SK-N-SH (cell line): Measurements from ENCODE around the gene HYAL2. TPM values are rescaled to one million over a fixed set of nuclear protein-coding genes. Genes with fewer than 3 reads are reported as not detected.

Experiments
- CTCF ChIA-PET: fragments of 300-600, 350-600 bp; formaldehyde crosslinking; extraction: SDS; loops from one replicate; lab custom pipeline; 2021; lab: Yijun Ruan, JAX
- POLR2A ChIA-PET: fragments of 350-600 bp; sonication (Branson Sonifier 250); formaldehyde crosslinking; extraction: SDS; loops from one replicate; lab custom pipeline; 2020; ENCODE audit warnings: antibody characterized with exemption, inconsistent platforms; lab: Yijun Ruan, JAX
- DNase-seq: peaks from one replicate; pipeline ENCODE4 v3.0.0; 2012
- H2AFZ ChIP-seq: fragments of 200-600 bp; sonication (generic); 2 replicates; pipeline ENCODE4 v1.8.1; 2016; ENCODE audit warnings: antibody characterized with exemption, mild to moderate bottlenecking, low read depth
- H3F3A ChIP-seq: fragments of 200-600 bp; sonication (generic); replicated peaks from 2 replicates; pipeline ENCODE3; 2016; ENCODE audit warnings: antibody characterized with exemption, mild to moderate bottlenecking; ENCODE audit not compliant: insufficient read depth
- H3K27ac ChIP-seq, 2 experiments: fragments of 200-500 bp in 1 of 2; fragments of 200-600 bp in 1 of 2; sonication (Bioruptor generic) in 1 of 2; sonication (generic), shearing (Covaris generic) in 1 of 2; 2 replicates each; pipeline versions ENCODE4 v1.5.1 to v1.6.1; 2014 to 2016; ENCODE audit warnings: low read depth in 2 of 2, inconsistent platforms in 1 of 2, low read length in 1 of 2, mild to moderate bottlenecking in 1 of 2, mixed read lengths in 1 of 2
- H3K27me3 ChIP-seq: fragments of 200-600 bp; sonication (generic), shearing (Covaris generic); 2 replicates; pipeline ENCODE4 v1.6.1; 2016; ENCODE audit warnings: mixed run types; ENCODE audit not compliant: insufficient read depth
- H3K36me3 ChIP-seq, 2 experiments: fragments of 200-500 bp in 1 of 2; fragments of 200-600 bp in 1 of 2; sonication (Bioruptor generic) in 1 of 2; sonication (generic) in 1 of 2; replicated peaks in 1 of 2; 2 replicates each; pipeline versions ENCODE3 to v1.5.1; 2014 to 2016; ENCODE audit warnings: low read length in 1 of 2, mild to moderate bottlenecking in 1 of 2; ENCODE audit not compliant: insufficient read depth in 2 of 2, control insufficient read depth in 1 of 2
- H3K4me1 ChIP-seq, 2 experiments: fragments of 200-500 bp in 1 of 2; fragments of 200-600 bp in 1 of 2; sonication (Bioruptor generic) in 1 of 2; sonication (generic), shearing (Covaris generic) in 1 of 2; 2 replicates each; pipeline versions ENCODE4 v1.5.1 to v1.6.1; 2014 to 2016; ENCODE audit warnings: low read depth in 1 of 2, low read length in 1 of 2, mixed run types in 1 of 2; ENCODE audit not compliant: insufficient read depth in 2 of 2, control insufficient read depth in 1 of 2
- H3K4me2 ChIP-seq: fragments of 200-600 bp; sonication (generic), shearing (Covaris generic); 2 replicates; pipeline ENCODE4 v1.6.1; 2017; ENCODE audit warnings: mixed run types
- H3K4me3 ChIP-seq, 2 experiments: fragments of 200-500 bp in 1 of 2; fragments of 200-600 bp in 1 of 2; sonication (Bioruptor generic) in 1 of 2; sonication (generic), shearing (Covaris generic) in 1 of 2; 2 replicates each; pipeline versions ENCODE4 v1.5.1 to v1.8.1; 2014 to 2016; ENCODE audit warnings: low read depth in 2 of 2, inconsistent platforms in 1 of 2, low read length in 1 of 2, mild to moderate bottlenecking in 1 of 2, mixed read lengths in 1 of 2, moderate library complexity in 1 of 2
- H3K79me2 ChIP-seq: fragments of 200-600 bp; sonication (generic); 2 replicates; pipeline ENCODE4 v1.8.1; 2017; ENCODE audit warnings: mild to moderate bottlenecking; ENCODE audit not compliant: insufficient read depth
- H3K9ac ChIP-seq: fragments of 200-600 bp; sonication (generic); 2 replicates; pipeline ENCODE4 v1.6.1; 2017; ENCODE audit warnings: mixed run types
- H3K9me2 ChIP-seq: fragments of 200-600 bp; sonication (generic); 2 replicates; pipeline ENCODE4 v1.6.1; 2017; ENCODE audit warnings: mixed run types
- H3K9me3 ChIP-seq: fragments of 200-600 bp; sonication (generic); 2 replicates; pipeline ENCODE4 v1.6.1; 2017; ENCODE audit warnings: mixed run types, mild to moderate bottlenecking, moderate library complexity
- H4K20me1 ChIP-seq: fragments of 200-600 bp; sonication (generic); 2 replicates; pipeline ENCODE4 v1.6.1; 2017; ENCODE audit warnings: mild to moderate bottlenecking, mixed run types; ENCODE audit not compliant: insufficient read depth
- FOXJ3 ChIP-seq: sonication (generic); formaldehyde crosslinking; IDR thresholded peaks from 2 replicates; pipeline ENCODE4 v1.5.1; 2020; ENCODE audit warnings: mild to moderate bottlenecking, missing genetic modification reagents
- GABPA ChIP-seq: IDR thresholded peaks from 2 replicates; pipeline ENCODE4 v1.4.0; 2012; ENCODE audit warnings: low read depth, mild to moderate bottlenecking
- MAX ChIP-seq: IDR thresholded peaks from 2 replicates; pipeline ENCODE4 v1.4.0; 2012; ENCODE audit warnings: low read depth
- MXI1 ChIP-seq: IDR thresholded peaks from 2 replicates; pipeline ENCODE4 v1.6.1; 2012; ENCODE audit warnings: mild to moderate bottlenecking, low read depth, low read length, improper control_type of control experiment
- NFIC ChIP-seq: IDR thresholded peaks from 2 replicates; pipeline ENCODE4 v1.4.0; 2012; ENCODE audit warnings: borderline replicate concordance
- PBX3 ChIP-seq: IDR thresholded peaks from 2 replicates; pipeline ENCODE4; 2012
- POLR2AphosphoS5 ChIP-seq: IDR thresholded peaks from 2 replicates; pipeline ENCODE4 v1.6.1; 2012; ENCODE audit warnings: low read depth, low read length
- RAD21 ChIP-seq: IDR thresholded peaks from 2 replicates; pipeline ENCODE4 v1.6.1; 2012; ENCODE audit warnings: mild to moderate bottlenecking, low read length
- RCOR1 ChIP-seq: fragments of 150-350 bp; IDR thresholded peaks from 2 replicates; pipeline ENCODE4 v1.6.1; 2017; ENCODE audit warnings: antibody characterized with exemption, low read length
- REST ChIP-seq: IDR thresholded peaks from 2 replicates; pipeline ENCODE4 v1.6.1; 2012; ENCODE audit warnings: mild to moderate bottlenecking, low read depth, low read length, moderate library complexity
- SMC3 ChIP-seq: IDR thresholded peaks from 2 replicates; pipeline ENCODE4 v1.6.1; 2012; ENCODE audit warnings: low read depth, low read length, improper control_type of control experiment
- TAF1 ChIP-seq: IDR thresholded peaks from 2 replicates; pipeline ENCODE4 v1.6.1; 2012; ENCODE audit warnings: low read depth, mild to moderate bottlenecking, low read length, moderate library complexity, borderline replicate concordance
- TCF12 ChIP-seq: IDR thresholded peaks from 2 replicates; pipeline ENCODE4 v1.4.0; 2012
- TEAD4 ChIP-seq: IDR thresholded peaks from 2 replicates; pipeline ENCODE4 v1.4.0; 2012; ENCODE audit warnings: mild to moderate bottlenecking, borderline replicate concordance; ENCODE audit not compliant: insufficient read depth
- USF2 ChIP-seq: fragments of 150-350 bp; IDR thresholded peaks from 2 replicates; pipeline ENCODE4 v1.6.1; 2017; ENCODE audit warnings: antibody characterized with exemption, low read length, low read depth, borderline replicate concordance
- YY1 ChIP-seq: IDR thresholded peaks from 2 replicates; pipeline ENCODE4 v1.4.0; 2012; ENCODE audit warnings: low read depth, mild to moderate bottlenecking
- WGBS: methylation state at CpG from one replicate; pipeline ENCODE4 v1.1.6; 2017; ENCODE audit warnings: low lambda C conversion rate; 5-methylcytosine and 5-hydroxymethylcytosine counted together
- polyA plus RNA-seq, 3 experiments: library from polyadenylated mRNA; depleted of rRNA; stranded (reverse); fragments of >200 nt; gene quantifications; 2 replicates each; pipeline ENCODE4 v1.2.3, GENCODE V29; 2012

HYAL2 gene
- polyA plus RNA-seq, 1 of the 3 experiments (the other 2 are of a cell fraction), result 135 TPM

- ChIA-PET CTCF (interaction anchor here (0.8 to 12.2 kb wide), 6 partner anchors 10 to 78 kb away, joined by 4 to 206 read pairs (median 27); partner anchors contain the start of gene GNAT1), POLR2A (no interaction called here)
- Histone ChIP-seq H4K20me1 (no peaks in the 10 kb centered on the region), H3K4me3 (no peak overlapping the region), H3F3A (peaks cover 22% of the 10 kb centered on the region), H3K27me3 (0 out of 2 replicates have a peak, but pooled peaks cover 9% of the 10 kb centered on the region), H3K9me3 (no peaks in the 10 kb centered on the region), H3K4me2 (peak overlapping the region; percentile 45; the same call in 1 of the 2 replicates), H3K9me2 (no peaks in the 10 kb centered on the region), H3K79me2 (no peaks in the 10 kb centered on the region), H2AFZ (no peak overlapping the region), H3K27ac (no peak overlapping the region), H3K4me1 (peaks cover 16 to 26% of the 10 kb centered on the region in 2 experiments; a peak in 3 of 4 replicates), H3K36me3 (no peaks in the 10 kb centered on the region), H3K9ac (no peak overlapping the region)
- 20% methylated on average over 1 of the region's 8 CpGs for WGBS
- TF ChIP-seq TCF12 (no peak), USF2 (no peak), MXI1 (no peak), RCOR1 (no peak), MAX (no peak; the same call in 1 of the 2 replicates), NFIC (no peak), TEAD4 (no peak), TAF1 (no peak), YY1 (no peak), GABPA (no peak), SMC3 (no peak), RAD21 (no peak), REST (no peak)
- DNase-seq, result no peak
Measured at GRCh38 chr3:50269977-50270413, 52.5 kb downstream of the HYAL2 start.

- no peak overlapping the region for H3K27ac ChIP-seq
- 82% methylated on average over 4 of the region's 4 CpGs for WGBS
- H3K4me3 ChIP-seq, result no peak overlapping the region
- H3K36me3 ChIP-seq, result no peaks in the 10 kb centered on the region
- H3K9me3 ChIP-seq, result no peaks in the 10 kb centered on the region
- peaks cover 23% of the 10 kb centered on the region for H3F3A ChIP-seq
- H4K20me1 ChIP-seq, result no peaks in the 10 kb centered on the region
- no peak overlapping the region for H3K9ac ChIP-seq
- H3K9me2 ChIP-seq, result no peaks in the 10 kb centered on the region
- TF ChIP-seq PBX3 (no peak), POLR2AphosphoS5 (no peak), FOXJ3 (CRISPR knock-in tag) (no peak)
- H3K4me2 ChIP-seq, result no peak overlapping the region
- DNase-seq, result no peak
- H2AFZ ChIP-seq, result no peak overlapping the region
- CTCF ChIA-PET, result interaction anchor here (0.8 to 12.2 kb wide), 5 partner anchors 10 to 78 kb away, joined by 4 to 206 read pairs (median 49); partner anchors contain the start of gene GNAT1
- POLR2A ChIA-PET, result no interaction called here
- H3K4me1 ChIP-seq, result peaks cover 20 to 30% of the 10 kb centered on the region in 2 experiments; a peak in 3 of 4 replicates
- no peaks in the 10 kb centered on the region for H3K79me2 ChIP-seq
- H3K27me3 ChIP-seq, result 0 out of 2 replicates have a peak, but pooled peaks cover 4% of the 10 kb centered on the region
Measured at GRCh38 chr3:50269460-50269859, 53.1 kb downstream of the HYAL2 start.
